ENCODE results near the gene NADSYN1.

NADSYN1 gene

GRCh38 chr11:71486320-71486719, 33.3 kb downstream of the NADSYN1 start:
- in situ Hi-C loops (cut with HindIII; ENCODE audit: low sequenced_read_pairs), result no loop called here

- in situ Hi-C loops (cut with HindIII; ENCODE audit: low sequenced_read_pairs), result no loop called here
Measured at GRCh38 chr11:71488681-71489270, 35.8 kb downstream of the NADSYN1 start.

- in situ Hi-C loops (cut with HindIII; ENCODE audit: low sequenced_read_pairs), result no loop called here
Measured at GRCh38 chr11:71489311-71490043, 36.5 kb downstream of the NADSYN1 start.

- in situ Hi-C loops (cut with HindIII; ENCODE audit: low sequenced_read_pairs), result no loop called here
Measured at GRCh38 chr11:71490044-71490730, 37.2 kb downstream of the NADSYN1 start.

- in situ Hi-C loops (cut with HindIII; ENCODE audit: low sequenced_read_pairs), result no loop called here
Measured at GRCh38 chr11:71490731-71491390, 37.9 kb downstream of the NADSYN1 start.

GRCh38 chr11:71491531-71491930, 38.5 kb downstream of the NADSYN1 start:
- in situ Hi-C loops (cut with HindIII; ENCODE audit: low sequenced_read_pairs), result no loop called here

GRCh38 chr11:71491940-71492339, 38.9 kb downstream of the NADSYN1 start:
- in situ Hi-C loops (cut with HindIII; ENCODE audit: low sequenced_read_pairs), result no loop called here

- in situ Hi-C loops (cut with HindIII; ENCODE audit: low sequenced_read_pairs), result no loop called here
Measured at GRCh38 chr11:71495286-71496230, 42.6 kb downstream of the NADSYN1 start.

- in situ Hi-C loops (cut with HindIII; ENCODE audit: low sequenced_read_pairs), result no loop called here
Measured at GRCh38 chr11:71496421-71496820, 43.4 kb downstream of the NADSYN1 start.

- in situ Hi-C loops (cut with HindIII; ENCODE audit: low sequenced_read_pairs), result no loop called here
Measured at GRCh38 chr11:71498091-71498490, 45.1 kb downstream of the NADSYN1 start.

GRCh38 chr11:71499125-71499524, 46.1 kb downstream of the NADSYN1 start:
- in situ Hi-C loops (cut with HindIII; ENCODE audit: low sequenced_read_pairs), result no loop called here

GRCh38 chr11:71499546-71499945, 46.5 kb downstream of the NADSYN1 start:
- in situ Hi-C loops (cut with HindIII; ENCODE audit: low sequenced_read_pairs), result no loop called here

GRCh38 chr11:71500601-71501021, 47.6 kb downstream of the NADSYN1 start:
- in situ Hi-C loops (cut with HindIII; ENCODE audit: low sequenced_read_pairs), result no loop called here

- in situ Hi-C loops (cut with HindIII; ENCODE audit: low sequenced_read_pairs), result no loop called here
Measured at GRCh38 chr11:71501071-71501985, 48.3 kb downstream of the NADSYN1 start.

GRCh38 chr11:71502026-71502425, 49.0 kb downstream of the NADSYN1 start:
- in situ Hi-C loops (cut with HindIII; ENCODE audit: low sequenced_read_pairs), result no loop called here

GRCh38 chr11:71502871-71503435, 50.0 kb downstream of the NADSYN1 start:
- in situ Hi-C loops (cut with HindIII; ENCODE audit: low sequenced_read_pairs), result no loop called here

- in situ Hi-C loops (cut with HindIII; ENCODE audit: low sequenced_read_pairs), result no loop called here
Measured at GRCh38 chr11:71504531-71504930, 51.5 kb downstream of the NADSYN1 start.

GRCh38 chr11:71505001-71505400, 52.0 kb downstream of the NADSYN1 start:
- in situ Hi-C loops (cut with HindIII; ENCODE audit: low sequenced_read_pairs), result loop anchor here (5.0 kb wide), 2 partner anchors 42 to 72 kb away; partner anchors contain the start of gene KRTAP5-9

GRCh38 chr11:71505781-71506180, 52.8 kb downstream of the NADSYN1 start:
- in situ Hi-C loops (cut with HindIII; ENCODE audit: low sequenced_read_pairs), result loop anchor here (5.0 kb wide), 2 partner anchors 42 to 72 kb away; partner anchors contain the start of gene KRTAP5-9

All from endothelial cell of hepatic sinusoid (primary cell).